ENCODE results near the gene CNTN4.
"Not testable (repeated sequence)": the region's sequence is repeated elsewhere in the genome, so short reads cannot be mapped to it uniquely, and the experiment has no call there.

Gene CNTN4

GRCh38 chr3:2976212-2976611 lies 877.5 kb downstream of the CNTN4 start:
- Histone ChIP-seq H3K36me3 (ENCODE audit: control insufficient read depth, insufficient read depth, low read length) (no peaks in the 10 kb centered on the region), H3K4me3 (ENCODE audit: extremely low read depth, insufficient read depth, low read length, poor library complexity, severe bottlenecking) (no peak overlapping the region), H3K9me3 (ENCODE audit: control insufficient read depth, low read length) (no peaks in the 10 kb centered on the region), H3K4me1 (ENCODE audit: control insufficient read depth, insufficient read depth, low read length, poor library complexity, severe bottlenecking) (peaks cover 7% of the 10 kb centered on the region), H3K27ac (ENCODE audit: low read depth, low read length, severe bottlenecking) (no peak overlapping the region)
- WGBS, 2 experiments (ENCODE audit: insufficient coverage in 2 of 2), result 88 to 90% methylated on average over 2 to 3 of the region's 3 CpGs

- Histone ChIP-seq H3K27ac (ENCODE audit: low read depth, low read length, severe bottlenecking) (no peak overlapping the region), H3K36me3 (ENCODE audit: control insufficient read depth, insufficient read depth, low read length) (no peaks in the 10 kb centered on the region), H3K9me3 (ENCODE audit: control insufficient read depth, low read length) (peaks cover 2% of the 10 kb centered on the region), H3K4me1 (ENCODE audit: control insufficient read depth, insufficient read depth, low read length, poor library complexity, severe bottlenecking) (peaks cover 7% of the 10 kb centered on the region), H3K4me3 (ENCODE audit: extremely low read depth, insufficient read depth, low read length, poor library complexity, severe bottlenecking) (no peak overlapping the region)
- no CpG with 5 or more reads among the region's 1 CpG for WGBS, 2 experiments (ENCODE audit: insufficient coverage in 2 of 2)
These were observed 878.1 kb downstream of the CNTN4 start for GRCh38 chr3:2976796-2977195.

GRCh38 chr3:2978977-2979732 lies 880.5 kb downstream of the CNTN4 start:
- WGBS, 2 experiments (ENCODE audit: insufficient coverage in 2 of 2), result 20 to 36% methylated on average over 6 to 7 of the region's 9 CpGs
- H3K4me1 ChIP-seq (ENCODE audit: control insufficient read depth, insufficient read depth, low read length, poor library complexity, severe bottlenecking), result peaks cover 4% of the 10 kb centered on the region

GRCh38 chr3:2984005-2984830 lies 885.6 kb downstream of the CNTN4 start:
- WGBS, 2 experiments (ENCODE audit: insufficient coverage in 2 of 2), result 86 to 88% methylated on average over 3 to 5 of the region's 7 CpGs

More at GRCh38 chr3:2978977-2979732, 880.5 kb downstream of the CNTN4 start:
- no peak overlapping the region for H3K4me3 ChIP-seq (ENCODE audit: extremely low read depth, insufficient read depth, low read length, poor library complexity, severe bottlenecking)
- no peaks in the 10 kb centered on the region for H3K36me3 ChIP-seq (ENCODE audit: control insufficient read depth, insufficient read depth, low read length)
- H3K27ac ChIP-seq (ENCODE audit: low read depth, low read length, severe bottlenecking), result no peak overlapping the region
- peaks cover 2% of the 10 kb centered on the region for H3K9me3 ChIP-seq (ENCODE audit: control insufficient read depth, low read length)

GRCh38 chr3:2984831-2985220 lies 886.2 kb downstream of the CNTN4 start:
- H3K4me3 ChIP-seq (ENCODE audit: extremely low read depth, insufficient read depth, low read length, poor library complexity, severe bottlenecking), result no peak overlapping the region
- H3K36me3 ChIP-seq (ENCODE audit: control insufficient read depth, insufficient read depth, low read length), result no peaks in the 10 kb centered on the region
- 100% methylated on average over 1 of the region's 2 CpGs; no CpG with 5 or more reads in 1 of the 2 experiments for WGBS, 2 experiments (ENCODE audit: insufficient coverage in 2 of 2)
- H3K27ac ChIP-seq (ENCODE audit: low read depth, low read length, severe bottlenecking), result no peak overlapping the region
- H3K4me1 ChIP-seq (ENCODE audit: control insufficient read depth, insufficient read depth, low read length, poor library complexity, severe bottlenecking), result no peaks in the 10 kb centered on the region
- H3K9me3 ChIP-seq (ENCODE audit: control insufficient read depth, low read length), result peaks cover 2% of the 10 kb centered on the region

More at GRCh38 chr3:2984005-2984830, 885.6 kb downstream of the CNTN4 start:
- Histone ChIP-seq H3K27ac (ENCODE audit: low read depth, low read length, severe bottlenecking) (no peak overlapping the region), H3K36me3 (ENCODE audit: control insufficient read depth, insufficient read depth, low read length) (no peaks in the 10 kb centered on the region), H3K4me3 (ENCODE audit: extremely low read depth, insufficient read depth, low read length, poor library complexity, severe bottlenecking) (no peak overlapping the region), H3K4me1 (ENCODE audit: control insufficient read depth, insufficient read depth, low read length, poor library complexity, severe bottlenecking) (no peaks in the 10 kb centered on the region), H3K9me3 (ENCODE audit: control insufficient read depth, low read length) (peaks cover 2% of the 10 kb centered on the region)

GRCh38 chr3:2985479-2985878 lies 886.8 kb downstream of the CNTN4 start:
- 89 to 96% methylated on average over 3 of the region's 5 CpGs for WGBS, 2 experiments (ENCODE audit: insufficient coverage in 2 of 2)
- no peaks in the 10 kb centered on the region for H3K4me1 ChIP-seq (ENCODE audit: control insufficient read depth, insufficient read depth, low read length, poor library complexity, severe bottlenecking)
- no peak overlapping the region for H3K4me3 ChIP-seq (ENCODE audit: extremely low read depth, insufficient read depth, low read length, poor library complexity, severe bottlenecking)
- peaks cover 2% of the 10 kb centered on the region for H3K9me3 ChIP-seq (ENCODE audit: control insufficient read depth, low read length)
- no peaks in the 10 kb centered on the region for H3K36me3 ChIP-seq (ENCODE audit: control insufficient read depth, insufficient read depth, low read length)
- no peak overlapping the region for H3K27ac ChIP-seq (ENCODE audit: low read depth, low read length, severe bottlenecking)

GRCh38 chr3:2992534-2992933 lies 893.9 kb downstream of the CNTN4 start:
- no peaks in the 10 kb centered on the region for H3K9me3 ChIP-seq (ENCODE audit: control insufficient read depth, low read length)
- H3K27ac ChIP-seq (ENCODE audit: low read depth, low read length, severe bottlenecking), result no peak overlapping the region
- H3K36me3 ChIP-seq (ENCODE audit: control insufficient read depth, insufficient read depth, low read length), result no peaks in the 10 kb centered on the region
- H3K4me1 ChIP-seq (ENCODE audit: control insufficient read depth, insufficient read depth, low read length, poor library complexity, severe bottlenecking), result no peaks in the 10 kb centered on the region
- WGBS, 2 experiments (ENCODE audit: insufficient coverage in 2 of 2), result 78 to 100% methylated on average over 1 to 2 of the region's 2 CpGs
- H3K4me3 ChIP-seq (ENCODE audit: extremely low read depth, insufficient read depth, low read length, poor library complexity, severe bottlenecking), result no peak overlapping the region

GRCh38 chr3:2993130-2993529 lies 894.5 kb downstream of the CNTN4 start:
- WGBS, 2 experiments (ENCODE audit: insufficient coverage in 2 of 2), result 95 to 100% methylated on average over 2 to 3 of the region's 5 CpGs
- not testable (repeated sequence) for H3K36me3 ChIP-seq (ENCODE audit: control insufficient read depth, insufficient read depth, low read length); H3K27ac ChIP-seq (ENCODE audit: low read depth, low read length, severe bottlenecking); H3K4me3 ChIP-seq (ENCODE audit: extremely low read depth, insufficient read depth, low read length, poor library complexity, severe bottlenecking); H3K4me1 ChIP-seq (ENCODE audit: control insufficient read depth, insufficient read depth, low read length, poor library complexity, severe bottlenecking); H3K9me3 ChIP-seq (ENCODE audit: control insufficient read depth, low read length)

- H3K4me1 ChIP-seq (ENCODE audit: control insufficient read depth, insufficient read depth, low read length, poor library complexity, severe bottlenecking), result no peaks in the 10 kb centered on the region
- no peaks in the 10 kb centered on the region for H3K36me3 ChIP-seq (ENCODE audit: control insufficient read depth, insufficient read depth, low read length)
- no peaks in the 10 kb centered on the region for H3K9me3 ChIP-seq (ENCODE audit: control insufficient read depth, low read length)
- H3K27ac ChIP-seq (ENCODE audit: low read depth, low read length, severe bottlenecking), result no peak overlapping the region
- WGBS, 2 experiments (ENCODE audit: insufficient coverage in 2 of 2), result no CpG with 5 or more reads among the region's 1 CpG
- no peak overlapping the region for H3K4me3 ChIP-seq (ENCODE audit: extremely low read depth, insufficient read depth, low read length, poor library complexity, severe bottlenecking)
These were observed 895.1 kb downstream of the CNTN4 start for GRCh38 chr3:2993736-2994135.

GRCh38 chr3:2995195-2995594 lies 896.5 kb downstream of the CNTN4 start:
- Histone ChIP-seq H3K27ac (ENCODE audit: low read depth, low read length, severe bottlenecking) (no peak overlapping the region), H3K36me3 (ENCODE audit: control insufficient read depth, insufficient read depth, low read length) (no peaks in the 10 kb centered on the region), H3K9me3 (ENCODE audit: control insufficient read depth, low read length) (no peaks in the 10 kb centered on the region), H3K4me1 (ENCODE audit: control insufficient read depth, insufficient read depth, low read length, poor library complexity, severe bottlenecking) (no peaks in the 10 kb centered on the region), H3K4me3 (ENCODE audit: extremely low read depth, insufficient read depth, low read length, poor library complexity, severe bottlenecking) (no peak overlapping the region)
- WGBS, 2 experiments (ENCODE audit: insufficient coverage in 2 of 2), result 86 to 94% methylated on average over 3 of the region's 5 CpGs
